ENCODE data around the gene CREB5.
A peak's percentile ranks its signal among the peaks of the same experiment; 100 is the strongest.
"Not testable (repeated sequence)": the region's sequence is repeated elsewhere in the genome, so short reads cannot be mapped to it uniquely, and the experiment has no call there.

CREB5 gene

DNA sequence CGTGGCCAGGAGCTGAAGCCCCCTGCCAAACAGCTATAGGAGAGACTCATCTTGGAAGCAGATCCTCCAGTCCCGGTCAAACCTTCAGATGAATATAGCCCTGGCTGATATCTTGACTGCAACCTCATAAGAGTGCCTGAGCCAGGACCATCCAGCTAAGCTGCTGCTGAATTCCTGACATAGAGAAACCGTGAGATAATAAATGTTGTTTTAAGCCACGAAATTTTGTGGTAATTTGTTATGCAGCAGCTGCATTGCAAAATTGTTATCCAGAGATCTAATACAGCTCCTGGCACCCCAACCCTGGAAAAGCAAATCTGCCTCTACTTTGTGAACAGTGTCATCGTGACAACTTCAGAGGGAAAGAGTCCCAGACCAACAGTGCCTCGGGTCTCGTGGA, 119.9 kb downstream of the CREB5 start:
- no peak for TF ChIP-seq POLR2A (IDR thresholded peaks at IDR 0.05; ENCODE audit: low read depth, low read length)
- DNase-seq (ENCODE audit: insufficient read length, low spot score) (no peak), FAIRE-seq (no peak)

DNA sequence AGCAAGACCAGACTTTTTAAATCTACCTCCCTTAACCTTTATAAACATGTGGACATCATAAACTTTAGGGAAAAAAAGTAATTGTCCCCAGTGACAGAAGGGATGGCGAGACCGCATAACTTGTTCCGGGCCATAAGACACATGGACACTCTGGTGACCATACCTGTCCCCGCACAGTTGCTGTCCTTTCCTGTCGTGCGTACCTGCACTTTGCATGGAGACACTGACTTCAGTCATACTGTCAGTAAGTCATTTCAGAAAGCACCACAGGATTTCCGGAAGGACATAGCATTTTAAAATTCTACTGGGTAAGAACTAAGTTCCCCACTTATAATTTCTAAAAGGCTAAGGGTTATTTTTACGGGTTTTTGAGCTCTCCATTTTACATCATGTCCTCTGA, 120.9 kb downstream of the CREB5 start:
- FAIRE-seq (no peak), DNase-seq (ENCODE audit: insufficient read length, low spot score) (no peak)
- TF ChIP-seq POLR2A (IDR thresholded peaks at IDR 0.05; ENCODE audit: low read depth, low read length) = no peak

DNA sequence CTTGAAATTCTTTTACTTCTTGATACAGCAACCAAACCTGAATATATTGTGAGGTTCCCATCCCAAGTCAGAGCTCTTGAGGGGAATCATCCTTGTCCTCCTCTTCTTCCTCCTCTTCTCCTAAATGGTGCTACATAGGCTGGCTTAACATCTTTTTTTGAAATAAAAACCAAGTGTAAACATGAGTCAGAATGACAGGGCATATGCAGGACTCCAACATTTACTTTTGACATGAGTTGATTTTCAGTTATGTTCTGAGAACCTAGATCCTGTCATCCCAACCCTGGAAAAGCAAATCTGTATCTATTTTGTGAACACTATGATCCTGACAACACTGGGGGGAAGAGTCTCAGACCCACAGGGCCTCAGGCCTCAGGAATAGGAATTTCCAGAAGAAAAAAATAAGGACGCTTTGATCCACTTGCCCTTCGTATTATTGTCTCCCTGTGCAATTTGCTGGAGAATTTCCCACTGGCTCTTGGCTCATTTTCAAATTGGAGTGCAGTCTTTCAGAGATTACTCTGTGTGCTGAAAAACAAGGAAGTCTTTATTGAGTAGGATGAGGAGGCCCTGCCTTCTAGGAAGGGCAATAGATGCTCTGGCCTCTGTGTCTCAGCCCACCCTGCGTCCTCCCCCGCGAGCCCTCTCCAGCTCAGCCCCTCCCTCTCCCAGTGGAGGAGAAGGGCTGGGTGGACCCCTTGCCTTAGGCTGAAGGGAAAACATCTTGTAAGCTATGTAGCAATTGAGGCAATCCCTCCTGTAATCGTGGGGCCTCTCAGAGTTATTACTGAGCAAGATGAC, 121.6 kb downstream of the CREB5 start:
- DNase-seq (ENCODE audit: insufficient read length, low spot score) = no peak
- TF ChIP-seq POLR2A (IDR thresholded peaks at IDR 0.05; ENCODE audit: low read depth, low read length) = no peak
- no peak for FAIRE-seq

DNA sequence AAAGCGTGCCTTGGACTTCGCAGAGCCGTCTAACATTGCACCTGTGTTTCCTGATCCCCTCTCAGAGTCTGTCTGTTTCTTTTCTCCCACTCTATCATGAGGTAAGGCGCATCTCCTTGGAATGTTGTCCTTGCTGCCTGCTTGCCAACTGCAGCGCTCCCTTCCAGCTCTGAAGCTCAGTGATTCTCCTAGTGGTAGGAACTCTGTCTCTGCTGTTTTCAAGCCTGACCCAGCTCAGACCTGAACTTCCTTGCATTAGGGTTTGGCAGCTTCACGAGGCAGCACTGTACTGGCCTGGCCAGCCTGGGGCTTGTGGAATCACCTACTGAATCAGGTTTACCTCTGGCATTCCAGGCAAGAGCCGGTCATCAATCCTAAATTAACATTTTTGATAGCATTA, 123.9 kb downstream of the CREB5 start:
- FAIRE-seq = no peak
- TF ChIP-seq POLR2A (IDR thresholded peaks at IDR 0.05; ENCODE audit: low read depth, low read length) = no peak

DNA sequence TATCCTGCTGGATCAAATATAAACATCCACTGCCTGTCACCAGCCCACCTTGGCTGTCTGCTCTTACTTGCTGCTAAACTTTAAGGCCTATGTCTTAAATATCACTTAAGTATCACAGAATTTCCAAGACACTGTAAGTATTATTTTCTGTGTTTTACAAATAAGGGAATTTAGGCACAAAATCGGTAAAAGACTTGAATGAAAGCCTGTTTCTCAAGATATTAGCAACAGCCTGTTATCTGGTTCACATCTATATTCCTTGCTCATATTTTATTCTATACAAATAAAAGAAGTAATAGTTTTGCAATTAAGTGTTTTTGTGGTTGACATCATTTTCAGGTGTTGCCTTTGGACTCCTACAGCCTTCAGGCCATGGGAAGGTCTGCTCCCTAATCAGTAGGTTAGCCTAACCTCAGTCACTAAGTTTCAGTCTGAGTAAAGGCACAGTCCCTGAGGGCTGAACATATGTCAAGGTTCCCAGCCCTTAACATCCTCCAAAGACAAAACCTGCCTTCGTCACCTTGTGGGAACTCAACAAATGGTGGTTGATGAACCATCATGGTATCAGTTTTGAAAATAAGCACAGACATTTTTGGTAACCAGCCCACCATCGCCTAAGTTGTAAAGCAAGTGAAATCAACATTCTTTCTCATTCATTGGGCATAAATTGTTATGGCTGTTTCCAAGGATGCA, 127.1 kb downstream of the CREB5 start:
- FAIRE-seq = no peak
- DNase-seq (ENCODE audit: insufficient read length, low spot score) = no peak
- no peak for TF ChIP-seq POLR2A (IDR thresholded peaks at IDR 0.05; ENCODE audit: low read depth, low read length)

More for the DNA sequence above, 123.9 kb downstream of the CREB5 start:
- peak; percentile 29 for DNase-seq (ENCODE audit: insufficient read length, low spot score)

DNA sequence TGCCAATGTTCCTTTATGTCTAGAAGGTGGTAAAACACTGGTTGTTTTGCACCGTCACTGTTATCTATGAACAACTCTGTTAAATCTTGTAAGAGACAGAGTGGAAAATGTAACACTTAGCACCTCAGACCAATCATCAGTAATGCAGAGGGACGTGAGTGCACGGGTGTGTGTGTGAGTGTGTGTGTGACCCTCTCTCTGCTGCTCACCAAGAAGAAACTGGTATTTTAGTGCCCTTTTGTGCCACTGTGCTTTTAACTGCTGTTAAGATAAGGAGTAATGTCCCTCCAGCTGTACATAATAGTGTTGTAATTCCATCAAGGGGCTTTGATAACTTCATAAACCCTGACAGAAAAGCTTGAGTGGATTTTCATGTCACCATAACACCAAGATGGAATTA, 130.1 kb downstream of the CREB5 start:
- no peak for TF ChIP-seq POLR2A (IDR thresholded peaks at IDR 0.05; ENCODE audit: low read depth, low read length)
- no peak for FAIRE-seq
- DNase-seq (ENCODE audit: insufficient read length, low spot score) = no peak

DNA sequence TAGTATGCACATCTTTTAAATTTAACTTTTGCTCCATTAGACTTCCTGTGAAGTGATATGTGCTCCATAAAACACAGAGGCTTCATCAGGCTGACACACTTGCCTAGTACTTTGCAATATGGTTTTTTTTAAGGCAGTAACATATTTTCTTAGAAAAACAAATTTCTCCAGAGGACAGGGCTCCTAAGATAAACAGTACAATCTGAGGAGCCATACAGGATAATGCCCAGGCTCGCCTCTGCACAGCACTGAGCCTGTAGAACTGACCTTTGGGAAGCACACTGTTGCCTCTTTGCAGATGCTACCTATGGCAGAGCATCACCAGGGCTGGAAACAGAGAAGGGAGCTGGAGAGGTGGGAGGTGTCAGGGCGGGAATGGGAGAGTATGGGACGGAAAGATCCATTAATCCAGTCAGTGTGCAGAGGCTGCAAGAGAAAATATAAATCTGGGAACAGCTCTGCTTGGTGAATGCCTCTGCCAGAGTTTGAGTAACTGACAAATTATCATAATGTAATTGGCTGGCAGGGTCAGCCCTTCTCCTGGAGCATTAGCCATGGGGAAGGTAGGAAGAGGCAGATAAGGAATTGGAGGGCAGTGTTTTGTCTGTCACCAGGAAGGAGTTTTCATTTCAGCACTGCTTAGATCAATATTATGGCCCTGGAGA, 132.3 kb downstream of the CREB5 start:
- no peak for DNase-seq (ENCODE audit: insufficient read length, low spot score)
- no peak for FAIRE-seq
- TF ChIP-seq POLR2A (IDR thresholded peaks at IDR 0.05; ENCODE audit: low read depth, low read length) = no peak

DNA sequence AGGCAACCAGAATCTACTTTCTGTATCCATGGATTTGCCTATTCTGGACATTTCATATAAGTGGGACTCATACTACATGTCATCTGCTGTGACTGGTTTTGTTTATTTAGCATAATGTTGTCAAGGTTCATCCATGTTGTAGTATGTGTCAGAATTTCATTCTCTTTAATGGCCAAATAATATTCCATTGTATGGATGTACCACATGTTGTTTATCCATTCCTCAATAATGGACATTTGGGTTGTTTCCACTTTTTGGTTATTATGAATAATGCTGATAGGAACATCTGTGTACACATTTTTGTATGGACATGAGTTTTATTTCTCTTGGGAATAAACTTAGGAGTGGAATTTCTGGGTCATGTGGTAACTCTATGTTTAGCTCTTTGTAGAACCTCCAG, 133.7 kb downstream of the CREB5 start:
- FAIRE-seq = no peak
- no peak for DNase-seq (ENCODE audit: insufficient read length, low spot score)
- TF ChIP-seq POLR2A (IDR thresholded peaks at IDR 0.05; ENCODE audit: low read depth, low read length) = no peak

DNA sequence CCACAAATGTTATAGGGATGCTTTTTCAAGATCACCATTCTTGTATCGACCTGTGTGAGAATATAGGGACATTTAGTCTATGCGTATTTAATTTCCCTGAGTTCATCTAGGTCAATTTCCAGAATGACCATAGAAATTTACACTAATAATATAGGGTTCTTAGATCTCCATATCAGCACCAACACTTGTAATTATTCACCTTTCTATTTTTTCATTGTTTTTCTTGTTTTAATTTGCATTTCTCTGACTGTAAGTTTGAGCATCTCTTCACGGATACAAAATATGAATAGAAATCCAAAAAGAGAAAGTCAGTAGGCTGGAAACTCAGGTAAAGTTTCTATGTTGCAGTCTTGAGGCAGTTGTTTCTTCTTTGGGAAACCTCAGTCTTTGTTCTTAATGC, 134.8 kb downstream of the CREB5 start:
- TF ChIP-seq POLR2A (IDR thresholded peaks at IDR 0.05; ENCODE audit: low read depth, low read length) = no peak
- FAIRE-seq = no peak

DNA sequence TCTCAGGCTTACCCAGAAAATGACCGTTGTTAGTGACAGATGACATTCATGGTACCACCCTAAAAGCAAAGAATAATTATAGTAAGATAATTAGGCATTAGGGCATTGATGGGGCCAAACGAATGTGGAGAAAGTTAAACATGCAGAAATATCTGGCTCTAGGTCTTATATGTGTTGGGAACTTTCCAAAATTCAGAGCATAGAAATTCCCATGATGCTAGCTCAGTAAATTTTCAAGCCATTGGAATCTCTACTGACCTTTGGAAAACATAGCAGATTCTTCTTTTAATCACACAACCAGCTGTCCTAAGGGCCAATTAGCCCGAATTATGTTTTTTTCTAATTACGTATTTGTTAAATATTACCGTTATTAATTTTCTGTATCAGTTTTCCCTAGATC, 136.1 kb downstream of the CREB5 start:
- no peak for DNase-seq (ENCODE audit: insufficient read length, low spot score)
- FAIRE-seq = no peak
- no peak for TF ChIP-seq POLR2A (IDR thresholded peaks at IDR 0.05; ENCODE audit: low read depth, low read length)

More for the DNA sequence above, 134.8 kb downstream of the CREB5 start:
- no peak for DNase-seq (ENCODE audit: insufficient read length, low spot score)

DNA sequence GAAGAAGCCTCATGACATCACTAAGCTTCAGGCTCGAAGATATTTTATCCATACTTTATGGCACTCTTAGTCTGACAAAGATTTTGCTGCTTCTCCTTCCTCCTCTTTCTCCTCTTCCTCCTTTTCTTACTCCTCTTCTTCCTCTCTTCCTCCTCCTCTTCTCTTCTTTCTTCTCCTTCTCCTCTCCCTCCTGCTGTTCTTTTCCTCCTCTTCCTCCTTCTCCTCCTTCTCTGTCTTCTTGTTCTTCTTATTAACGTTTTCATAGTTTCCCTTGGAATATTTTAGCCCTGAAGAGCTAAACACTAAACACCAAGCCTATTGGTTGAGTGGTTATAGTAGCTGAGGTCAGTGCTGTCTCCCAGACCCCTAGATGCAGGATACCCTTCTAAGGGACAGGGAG, 137.7 kb downstream of the CREB5 start:
- no peak for TF ChIP-seq POLR2A (IDR thresholded peaks at IDR 0.05; ENCODE audit: low read depth, low read length)
- DNase-seq (ENCODE audit: insufficient read length, low spot score) (no peak), FAIRE-seq (no peak)

DNA sequence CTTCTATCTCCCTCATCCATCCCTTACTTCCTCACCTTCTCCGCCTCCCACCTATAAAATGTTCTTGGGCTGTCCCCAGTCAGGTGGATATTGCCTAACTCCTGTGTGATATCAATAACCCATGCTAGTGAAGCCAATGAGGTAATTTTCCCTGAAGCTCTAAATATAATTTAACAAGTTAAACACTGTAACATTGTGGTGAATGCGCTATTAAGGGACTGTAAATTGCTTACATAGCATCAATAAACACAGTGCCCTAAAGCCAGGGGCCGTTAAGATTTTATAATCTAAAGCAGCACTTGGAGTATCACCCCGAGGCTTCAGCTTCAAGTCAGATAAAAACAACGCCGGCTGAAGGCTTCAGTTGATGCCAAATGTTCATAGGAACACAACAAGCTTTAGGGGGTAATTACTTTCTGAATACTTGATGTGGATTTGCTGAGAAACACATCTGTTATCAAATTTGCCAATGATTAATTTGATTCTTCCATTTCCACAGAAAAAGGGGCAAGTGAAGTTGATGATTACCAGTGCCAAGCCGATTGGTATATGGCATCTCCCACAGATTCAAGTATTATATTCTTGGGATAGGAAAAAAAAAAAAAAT, 138.4 kb downstream of the CREB5 start:
- DNase-seq (ENCODE audit: insufficient read length, low spot score) (no peak), FAIRE-seq (no peak)
- TF ChIP-seq POLR2A (IDR thresholded peaks at IDR 0.05; ENCODE audit: low read depth, low read length) = no peak

DNA sequence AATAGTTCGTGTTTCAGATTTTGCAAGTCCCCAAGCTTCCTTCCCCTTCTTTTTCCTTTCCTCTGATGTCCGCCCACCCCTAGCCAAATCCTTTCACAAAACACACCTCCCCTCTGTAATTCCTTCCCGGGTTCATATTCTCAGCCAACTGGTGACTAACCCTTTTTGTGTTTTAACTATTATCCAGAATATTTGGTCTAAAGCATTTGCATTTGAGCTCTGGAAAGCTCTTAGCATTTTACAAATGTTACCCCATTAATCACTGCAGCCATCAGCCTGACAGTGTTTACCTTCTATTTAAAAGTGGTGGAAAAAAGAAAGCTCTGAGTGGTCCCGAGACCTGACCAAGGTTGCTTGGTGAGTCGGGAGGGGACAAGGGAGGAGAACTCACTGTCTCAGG, 139.0 kb downstream of the CREB5 start:
- no peak for FAIRE-seq
- DNase-seq (ENCODE audit: insufficient read length, low spot score) = no peak
- no peak for TF ChIP-seq POLR2A (IDR thresholded peaks at IDR 0.05; ENCODE audit: low read depth, low read length)

DNA sequence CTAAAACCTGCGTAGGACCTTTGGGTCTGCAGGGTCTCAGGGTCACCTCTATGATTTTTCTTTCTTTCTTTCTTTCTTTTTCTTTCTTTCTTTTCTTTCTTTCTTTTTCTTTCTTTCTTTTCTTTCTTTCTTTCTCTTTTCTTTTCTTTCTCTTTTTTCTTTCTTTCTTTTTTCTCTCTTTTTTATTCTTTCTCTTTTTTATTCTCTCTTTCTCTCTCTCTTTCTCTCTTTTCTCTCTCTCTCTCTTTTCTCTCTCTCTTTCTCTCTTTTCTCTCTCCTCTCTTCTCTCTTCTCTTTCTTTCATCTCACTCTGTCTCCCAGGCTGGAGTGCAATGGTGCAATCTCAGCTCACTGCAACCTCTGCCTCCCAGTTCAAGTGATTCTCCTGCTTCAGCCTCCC, 139.4 kb downstream of the CREB5 start:
- not testable (repeated sequence) for DNase-seq (ENCODE audit: insufficient read length, low spot score); FAIRE-seq
